Common myeloid progenitor, CD34-positive (primary cell): ENCODE results near the gene AUTS2.

Source experiments
- CTCF ChIA-PET: fragments of 350-600 bp; sonication (Branson Sonifier 250); formaldehyde crosslinking; loops from one replicate; lab custom pipeline; 2021; ENCODE audit warnings: antibody characterized with exemption; lab: Charles Lee
- POLR2A ChIA-PET: fragments of 350-600 bp; sonication (Branson Sonifier 250); formaldehyde crosslinking; loops from one replicate; lab custom pipeline; 2021; ENCODE audit warnings: antibody characterized with exemption; lab: Charles Lee
- DNase-seq, 3 donors: peaks; one replicate each; pipeline versions ENCODE4 v3.0.0 to v3.0.0-alpha.2; 2013
- H3K27ac ChIP-seq, 2 experiments: 1 replicate in 1 of 2; 2 replicates in 1 of 2; pipeline ENCODE4 v1.7.0; 2013; ENCODE audit warnings: inconsistent platforms in 2 of 2, low read length in 2 of 2, mild to moderate bottlenecking in 2 of 2, low read depth in 1 of 2, moderate library complexity in 1 of 2; ENCODE audit not compliant: severe bottlenecking in 2 of 2, insufficient read depth in 1 of 2, poor library complexity in 1 of 2
- H3K27me3 ChIP-seq, 5 experiments: replicated peaks in 2 of 5; 1 replicate in 3 of 5; 2 replicates in 2 of 5; pipeline versions ENCODE4 v1.6.1 to v1.7.0; 2013; ENCODE audit warnings: low read length in 4 of 5, mild to moderate bottlenecking in 2 of 5, moderate library complexity in 2 of 5, inconsistent platforms in 1 of 5; ENCODE audit not compliant: insufficient read depth in 5 of 5, control insufficient read depth in 4 of 5
- H3K36me3 ChIP-seq, 4 experiments: 1 replicate in 2 of 4; 2 replicates in 2 of 4; pipeline versions ENCODE4 v1.6.1 to v1.7.0; 2013; ENCODE audit warnings: low read length in 3 of 4, control low read depth in 1 of 4, mild to moderate bottlenecking in 1 of 4; ENCODE audit not compliant: control insufficient read depth in 4 of 4, insufficient read depth in 4 of 4
- H3K4me1 ChIP-seq, 4 experiments: 1 replicate in 3 of 4; 2 replicates in 1 of 4; pipeline versions ENCODE4 v1.6.1 to v1.7.1; 2013; ENCODE audit warnings: low read length in 3 of 4, mild to moderate bottlenecking in 3 of 4, control low read depth in 1 of 4, inconsistent platforms in 1 of 4, moderate library complexity in 1 of 4; ENCODE audit not compliant: control insufficient read depth in 4 of 4, insufficient read depth in 4 of 4; ENCODE audit errors: control extremely low read depth in 1 of 4
- H3K4me3 ChIP-seq, 7 experiments: 1 replicate in 4 of 7; 2 replicates in 3 of 7; pipeline versions ENCODE4 v1.5.1 to v1.7.0; 2013; ENCODE audit warnings: mild to moderate bottlenecking in 7 of 7, low read length in 6 of 7, moderate library complexity in 6 of 7, inconsistent platforms in 2 of 7, low read depth in 2 of 7, control low read depth in 1 of 7; ENCODE audit not compliant: insufficient read depth in 4 of 7, control insufficient read depth in 1 of 7; ENCODE audit errors: extremely low read depth in 1 of 7
- H3K9me3 ChIP-seq, 5 experiments: 1 replicate in 4 of 5; 2 replicates in 1 of 5; pipeline versions ENCODE4 v1.6.1 to v1.7.1; 2013; ENCODE audit warnings: low read length in 4 of 5, mild to moderate bottlenecking in 2 of 5, inconsistent platforms in 1 of 5, low read depth in 1 of 5, moderate library complexity in 1 of 5; ENCODE audit not compliant: control insufficient read depth in 4 of 5, insufficient read depth in 2 of 5; ENCODE audit errors: control extremely low read depth in 1 of 5
- WGBS: methylation state at CpG from one replicate; pipeline ENCODE4 v1.1.5; 2013; ENCODE audit not compliant: insufficient coverage; 5-methylcytosine and 5-hydroxymethylcytosine counted together

The AUTS2 gene

GRCh38 chr7:69643265-69643664, 45.0 kb downstream of the AUTS2 start:
- DNase-seq = no peak
- H3K4me3 ChIP-seq = no peak overlapping the region
- no peaks in the 10 kb centered on the region for H3K9me3 ChIP-seq
- no CpG with 5 or more reads among the region's 4 CpGs for WGBS
- H3K27me3 ChIP-seq = no peaks in the 10 kb centered on the region
- peaks cover 0 to 5% (median under 1%) of the 10 kb centered on the region in 4 experiments for H3K4me1 ChIP-seq
- H3K27ac ChIP-seq = no peak overlapping the region
- POLR2A ChIA-PET = interaction anchor here (0.9 kb wide), 1 partner anchor 14 kb away, joined by 3 read pairs; no protein-coding TSS in a partner anchor
- no peaks in the 10 kb centered on the region for H3K36me3 ChIP-seq
- CTCF ChIA-PET = no interaction called here

GRCh38 chr7:69643708-69644445, 45.6 kb downstream of the AUTS2 start:
- no peak for DNase-seq
- H3K27me3 ChIP-seq = no peaks in the 10 kb centered on the region
- no peaks in the 10 kb centered on the region for H3K9me3 ChIP-seq
- ChIA-PET POLR2A (interaction anchor here (0.9 kb wide), 1 partner anchor 14 kb away, joined by 3 read pairs; no protein-coding TSS in a partner anchor), CTCF (interaction anchor here (0.6 kb wide), 1 partner anchor 101 kb away, joined by 3 read pairs; no protein-coding TSS in a partner anchor)
- H3K4me1 ChIP-seq = peaks cover 0 to 5% (median under 1%) of the 10 kb centered on the region in 4 experiments
- H3K27ac ChIP-seq = no peak overlapping the region
- no peaks in the 10 kb centered on the region for H3K36me3 ChIP-seq
- WGBS = 87% methylated on average over 3 of the region's 3 CpGs
- H3K4me3 ChIP-seq = no peak overlapping the region

GRCh38 chr7:69645683-69646082, 47.4 kb downstream of the AUTS2 start:
- no peak overlapping the region for H3K27ac ChIP-seq
- H3K4me3 ChIP-seq = no peak overlapping the region
- H3K9me3 ChIP-seq = no peaks in the 10 kb centered on the region
- DNase-seq = no peak
- ChIA-PET POLR2A (no interaction called here), CTCF (no interaction called here)
- H3K27me3 ChIP-seq = no peaks in the 10 kb centered on the region
- no CpG with 5 or more reads among the region's 4 CpGs for WGBS
- H3K4me1 ChIP-seq = peaks cover 0 to 5% (median under 1%) of the 10 kb centered on the region in 4 experiments
- H3K36me3 ChIP-seq = no peaks in the 10 kb centered on the region

DNA sequence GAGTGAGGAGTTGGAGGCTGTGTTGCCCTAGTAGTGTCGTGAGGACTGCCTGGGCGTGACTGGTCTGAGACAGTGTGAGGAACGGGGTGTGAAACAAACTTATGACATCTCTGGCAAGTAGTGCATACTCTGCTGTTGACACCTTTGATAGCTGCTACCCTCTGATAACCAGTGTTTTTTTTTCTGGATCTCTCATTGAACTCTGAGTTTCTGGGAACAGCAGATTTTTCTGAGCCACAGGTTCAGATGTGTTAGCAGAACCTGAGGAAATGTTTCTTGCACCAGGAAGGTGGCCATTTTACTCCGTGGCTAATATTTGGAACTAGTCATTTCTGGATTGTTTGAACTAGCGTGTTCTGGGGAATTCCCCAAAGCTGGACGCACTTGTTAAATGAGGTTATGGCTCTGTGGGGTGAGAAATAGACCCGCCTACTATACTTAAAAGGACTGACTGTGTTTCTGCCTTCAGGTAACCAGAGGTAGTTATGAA, 52.9 kb downstream of the AUTS2 start:
- Histone ChIP-seq H3K27ac (no peak overlapping the region), H3K27me3 (no peaks in the 10 kb centered on the region), H3K4me3 (no peak overlapping the region), H3K36me3 (no peaks in the 10 kb centered on the region), H3K9me3 (no peaks in the 10 kb centered on the region), H3K4me1 (peaks cover 2 to 30% (median 15%) of the 10 kb centered on the region in 4 experiments)
- 89% methylated on average over 6 of the region's 7 CpGs for WGBS
- ChIA-PET POLR2A (no interaction called here), CTCF (no interaction called here)
- DNase-seq = peak in 2 of 3 donors; percentile 28 to 32

- H3K9me3 ChIP-seq = no peaks in the 10 kb centered on the region
- peak in 1 of 3 donors; percentile 14 for DNase-seq
- no peaks in the 10 kb centered on the region for H3K36me3 ChIP-seq
- POLR2A ChIA-PET = no interaction called here
- H3K4me1 ChIP-seq = peaks cover 2 to 30% (median 15%) of the 10 kb centered on the region in 4 experiments
- no peak overlapping the region for H3K4me3 ChIP-seq
- no peak overlapping the region for H3K27ac ChIP-seq
- WGBS = 90% methylated on average over 2 of the region's 3 CpGs
- CTCF ChIA-PET = no interaction called here
- no peaks in the 10 kb centered on the region for H3K27me3 ChIP-seq
These were observed 54.8 kb downstream of the AUTS2 start for GRCh38 chr7:69652947-69653701.

- 100% methylated on average over 2 of the region's 2 CpGs for WGBS
- no peaks in the 10 kb centered on the region for H3K36me3 ChIP-seq
- H3K4me1 ChIP-seq = peaks cover 2 to 30% (median 15%) of the 10 kb centered on the region in 4 experiments
- DNase-seq = no peak
- CTCF ChIA-PET = interaction anchor here (1.0 kb wide), 1 partner anchor 9 kb away, joined by 4 read pairs; no protein-coding TSS in a partner anchor
- POLR2A ChIA-PET = no interaction called here
- no peak overlapping the region for H3K4me3 ChIP-seq
- H3K27ac ChIP-seq = no peak overlapping the region
- H3K9me3 ChIP-seq = no peaks in the 10 kb centered on the region
- no peaks in the 10 kb centered on the region for H3K27me3 ChIP-seq
These were observed 55.5 kb downstream of the AUTS2 start for GRCh38 chr7:69653806-69654205.
